Pons (tissue), 1 donor: ENCODE measurements around the gene SLC6A18.
"Not testable (repeated sequence)": the region's sequence is repeated elsewhere in the genome, so short reads cannot be mapped to it uniquely, and the experiment has no call there.

Experiments used
- DNase-seq: peaks from one replicate; pipeline ENCODE4 v3.0.0-alpha.2; 2016; ENCODE audit warnings: low spot score

Gene SLC6A18

DNA sequence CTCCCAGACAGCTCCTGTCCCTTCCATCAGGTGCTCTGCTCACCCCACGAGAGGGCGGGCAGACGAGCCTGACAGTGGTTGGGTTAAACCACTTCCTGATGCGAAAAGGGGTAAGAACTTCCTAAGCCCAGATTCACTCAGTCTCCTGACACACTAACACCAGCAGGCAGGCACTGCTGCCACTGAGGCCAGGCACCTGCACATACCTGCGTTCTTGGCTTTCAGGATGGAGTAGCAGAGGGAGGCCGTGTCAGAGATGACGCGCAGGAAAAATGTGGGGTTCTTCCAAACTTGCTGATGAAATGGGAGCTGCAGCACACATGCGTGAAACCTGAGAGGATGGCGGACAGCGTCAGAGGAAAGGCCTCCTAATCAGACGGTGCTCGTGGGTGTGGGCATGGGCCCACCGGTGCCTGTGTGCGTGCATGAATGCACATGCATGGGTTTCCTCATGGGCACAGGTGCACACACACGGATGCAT is 29.9 kb downstream of the SLC6A18 start:
- DNase-seq, result no peak

DNA sequence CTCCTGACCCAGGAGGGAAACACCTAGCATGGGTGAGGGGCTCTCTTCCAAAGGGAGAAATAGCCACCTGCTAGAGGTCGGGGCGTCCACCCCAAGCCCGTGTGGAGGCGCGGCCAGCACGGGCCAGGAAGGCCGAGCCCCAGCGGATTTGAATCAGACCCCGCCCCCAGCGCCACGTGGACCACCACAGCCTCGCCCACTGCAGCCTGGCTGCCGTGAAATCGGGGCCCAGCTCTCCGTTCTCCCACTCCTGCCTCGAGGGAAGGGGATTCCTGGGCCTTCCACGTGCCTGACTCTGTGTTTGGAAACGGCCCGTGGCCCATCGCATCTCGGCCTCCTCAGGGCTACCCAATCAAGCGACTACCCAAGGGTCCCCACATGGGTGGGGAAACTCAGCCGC is 31.6 kb downstream of the SLC6A18 start:
- no peak for DNase-seq

DNA sequence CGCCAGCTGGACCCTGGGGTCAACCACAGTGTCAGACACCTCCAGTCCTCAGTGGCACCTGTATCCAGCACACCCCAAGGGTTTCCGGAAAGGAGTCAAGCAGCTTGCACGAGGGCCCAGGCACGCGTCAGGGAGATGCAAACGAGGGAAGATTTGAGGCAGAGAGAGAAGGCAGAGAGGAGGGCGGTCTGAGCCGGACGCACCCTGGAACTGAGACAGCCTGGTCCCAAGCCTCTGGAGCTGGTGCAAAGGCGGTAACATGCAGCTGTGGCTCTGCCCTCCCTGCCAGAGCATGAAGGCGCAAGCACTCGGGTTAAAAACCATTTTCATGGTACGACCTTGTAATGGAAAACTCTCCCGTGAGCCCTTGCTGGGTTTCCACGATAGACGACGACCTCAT is 32.2 kb downstream of the SLC6A18 start:
- no peak for DNase-seq

DNA sequence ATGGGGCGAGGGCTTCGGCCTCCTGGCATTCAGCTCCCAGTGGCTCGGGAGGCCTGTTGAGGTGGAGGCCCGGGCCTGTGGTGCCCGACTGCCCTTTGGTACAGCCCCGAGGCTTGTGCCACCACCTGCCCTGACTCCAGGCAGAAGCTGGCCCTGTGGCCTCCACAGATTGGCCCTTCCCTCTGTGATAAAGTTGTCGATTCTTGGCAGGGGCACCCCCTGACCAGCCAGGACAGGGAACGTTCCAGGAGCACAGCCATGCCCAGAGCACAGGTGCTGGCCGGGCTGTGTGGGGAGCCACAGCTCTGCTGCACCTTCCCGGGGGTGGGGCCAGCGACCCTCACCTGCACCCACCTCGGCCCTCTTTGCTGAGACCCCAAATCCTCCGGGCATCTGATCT is 32.7 kb downstream of the SLC6A18 start:
- DNase-seq, result no peak

DNA sequence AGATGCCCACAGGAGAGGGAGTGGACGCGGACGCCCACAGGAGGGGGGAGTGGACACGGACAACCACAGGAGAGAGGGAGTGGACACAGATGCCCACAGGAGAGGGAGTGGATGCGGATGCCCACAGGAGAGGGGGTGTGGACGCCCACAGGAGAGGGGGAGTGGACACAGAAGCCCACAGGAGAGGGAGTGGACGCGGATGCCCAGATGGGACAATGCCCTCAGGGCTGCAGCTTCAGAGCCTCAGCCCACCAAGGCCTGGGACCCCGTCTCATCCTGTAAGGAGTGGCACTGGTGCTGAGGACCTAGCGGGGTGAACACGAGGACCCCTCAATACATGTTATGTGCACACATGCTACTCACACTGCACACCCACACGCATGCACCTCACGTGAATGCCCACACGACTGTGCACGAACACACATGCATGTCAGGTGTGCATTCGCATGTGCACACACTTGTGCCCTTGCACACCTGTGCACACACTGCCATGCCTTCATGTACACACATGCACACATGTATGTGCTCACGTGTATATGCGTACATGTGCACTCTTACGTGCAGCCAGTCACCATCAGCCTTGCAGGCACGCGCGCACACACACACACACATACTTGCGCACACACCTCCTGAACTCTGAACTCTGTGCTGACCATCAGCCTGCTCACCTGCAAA is 34.8 kb downstream of the SLC6A18 start:
- DNase-seq, result no peak

DNA sequence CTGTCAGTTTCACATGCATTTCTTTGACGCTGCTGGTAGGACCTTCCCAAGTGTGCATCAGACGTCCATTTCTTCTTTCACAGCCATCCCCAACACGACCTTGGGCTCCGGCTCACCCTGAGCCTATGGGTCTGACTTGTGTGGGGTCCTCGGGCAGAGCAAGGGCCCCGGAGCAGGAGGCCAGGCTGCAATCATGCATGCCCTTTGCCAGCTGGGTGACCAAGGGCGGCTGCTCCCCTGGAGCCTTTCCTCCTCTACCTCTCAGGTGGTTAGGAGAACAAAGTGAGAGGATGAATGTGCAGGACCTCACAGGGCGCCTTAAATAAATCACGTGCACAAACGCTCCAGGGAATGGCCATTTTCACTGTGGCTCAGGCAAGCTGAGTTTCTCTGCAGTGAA is 36.5 kb downstream of the SLC6A18 start:
- DNase-seq, result no peak

DNA sequence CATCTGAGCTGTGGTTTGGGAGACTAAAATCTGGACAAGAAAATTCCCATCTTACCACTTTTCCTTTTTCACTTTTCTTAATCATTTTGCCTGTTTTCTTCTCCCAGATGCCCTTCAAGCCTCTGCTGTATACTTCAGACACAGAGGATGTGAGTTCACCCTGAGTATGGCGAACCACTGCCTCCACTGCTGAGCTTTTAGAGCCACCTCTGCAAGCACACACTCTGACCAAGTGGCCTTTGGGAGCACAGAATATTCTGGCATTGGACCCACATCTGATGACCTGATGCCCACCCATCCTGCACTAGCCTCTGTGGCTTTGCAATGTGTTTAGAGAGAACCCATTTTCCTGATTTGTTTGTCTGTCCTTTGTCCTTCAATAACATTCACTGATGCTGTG is 37.2 kb downstream of the SLC6A18 start:
- DNase-seq, result no peak

DNA sequence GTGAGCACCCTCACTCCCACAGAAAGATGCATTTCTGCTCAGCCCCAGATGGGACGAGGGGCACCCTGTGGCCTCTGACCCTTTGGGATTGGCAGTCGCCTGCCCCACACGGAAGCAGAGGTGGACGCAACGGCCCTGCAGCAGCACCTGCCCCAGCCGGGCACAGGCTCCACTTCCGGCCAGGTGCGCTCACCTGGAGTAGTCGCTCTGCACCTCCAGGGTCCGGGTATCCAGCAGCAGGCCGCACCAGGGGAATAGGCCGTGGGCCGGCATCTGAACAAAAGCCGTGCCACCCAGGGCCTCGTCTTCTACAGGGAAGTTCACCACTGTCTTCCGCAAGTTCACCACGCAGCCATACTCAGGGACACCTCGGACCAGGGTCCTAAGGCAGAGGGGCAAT is 39.0 kb downstream of the SLC6A18 start:
- no peak for DNase-seq

DNA sequence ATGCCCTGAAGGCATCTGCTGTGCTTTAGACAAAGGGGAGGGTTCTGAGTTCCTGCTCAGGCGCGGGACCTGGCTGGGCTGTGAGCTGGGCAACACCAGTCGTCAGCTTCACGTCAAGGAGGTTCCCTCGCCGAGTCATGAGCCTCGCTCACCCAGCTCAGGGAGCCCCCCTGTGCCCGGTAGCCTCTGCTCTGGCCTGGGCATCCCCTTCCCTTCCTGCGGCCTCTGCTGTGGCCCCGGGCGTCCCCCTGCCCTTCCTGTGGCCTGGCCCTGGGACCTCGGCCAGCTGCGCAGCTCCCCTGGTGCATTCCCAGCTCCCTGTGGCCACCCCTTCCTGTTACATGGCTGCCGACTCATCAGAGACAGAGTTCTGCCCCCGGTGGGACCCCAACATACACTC is 39.8 kb downstream of the SLC6A18 start:
- DNase-seq, result no peak

DNA sequence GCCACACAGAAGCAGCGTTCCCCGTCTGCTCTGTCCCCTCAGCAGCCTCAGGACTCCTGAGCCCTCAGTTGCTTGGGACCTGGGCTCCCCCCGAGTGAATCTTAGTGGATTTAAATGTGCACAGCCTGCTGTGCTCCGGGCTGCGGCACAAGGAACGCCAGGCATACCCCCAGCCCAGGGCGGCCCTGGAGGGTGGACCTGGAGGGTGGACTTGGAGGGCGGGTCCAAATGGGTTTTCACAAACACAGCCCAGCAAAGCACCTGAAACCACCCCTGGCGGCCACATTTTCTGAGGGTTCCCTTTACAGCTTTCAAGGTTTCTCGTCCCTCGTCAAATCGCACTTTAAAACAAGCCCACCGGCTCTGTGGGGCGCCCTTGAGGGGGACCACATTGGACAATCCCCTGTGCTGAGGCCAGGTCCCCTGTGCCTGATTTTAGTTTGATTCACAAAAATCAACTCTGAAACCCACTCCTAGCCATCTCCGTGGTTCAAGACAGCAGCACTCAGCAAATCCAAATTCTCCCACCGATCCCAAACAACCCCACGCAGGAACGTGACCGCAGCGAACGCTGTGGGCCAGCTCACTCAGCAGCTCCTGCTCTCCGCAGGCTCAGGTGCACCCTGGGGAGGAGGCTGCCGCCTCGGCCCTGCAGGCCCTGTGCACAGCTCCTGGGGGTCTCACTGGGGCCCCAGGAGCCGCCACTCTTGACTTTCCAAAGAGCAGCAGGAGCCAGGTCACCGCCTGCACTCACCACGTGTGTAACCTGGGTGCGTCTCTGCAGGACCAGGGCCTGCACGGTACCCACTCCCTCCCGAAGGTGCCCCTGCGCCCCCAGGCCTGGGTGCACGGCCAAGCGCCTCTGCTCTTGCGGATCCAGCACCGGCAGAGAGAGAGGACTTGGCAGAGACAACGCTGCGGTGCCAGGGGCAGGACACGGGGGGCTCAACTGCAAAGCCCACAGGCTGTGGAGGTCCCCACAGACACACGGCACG is 40.6 kb downstream of the SLC6A18 start:
- DNase-seq, result no peak

DNA sequence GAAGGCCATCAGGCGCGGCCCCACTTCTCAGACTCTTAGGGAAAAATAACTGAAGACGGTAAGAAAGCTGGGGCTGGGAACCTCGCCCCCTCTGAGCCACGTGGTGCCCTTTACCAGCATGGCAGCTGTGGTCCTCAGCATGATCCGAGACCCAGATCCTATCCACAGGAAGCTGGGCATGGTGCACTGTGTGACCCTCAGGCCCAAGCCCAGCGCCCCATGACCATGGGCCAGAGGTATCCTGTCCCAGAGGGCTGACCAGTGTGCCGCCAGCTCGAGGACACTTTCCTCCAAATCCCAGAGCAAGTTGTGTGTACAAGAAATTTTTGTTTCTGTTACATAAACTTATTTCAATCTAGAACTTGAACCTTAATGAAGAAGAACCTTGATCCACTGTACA is 41.6 kb downstream of the SLC6A18 start:
- no peak for DNase-seq

DNA sequence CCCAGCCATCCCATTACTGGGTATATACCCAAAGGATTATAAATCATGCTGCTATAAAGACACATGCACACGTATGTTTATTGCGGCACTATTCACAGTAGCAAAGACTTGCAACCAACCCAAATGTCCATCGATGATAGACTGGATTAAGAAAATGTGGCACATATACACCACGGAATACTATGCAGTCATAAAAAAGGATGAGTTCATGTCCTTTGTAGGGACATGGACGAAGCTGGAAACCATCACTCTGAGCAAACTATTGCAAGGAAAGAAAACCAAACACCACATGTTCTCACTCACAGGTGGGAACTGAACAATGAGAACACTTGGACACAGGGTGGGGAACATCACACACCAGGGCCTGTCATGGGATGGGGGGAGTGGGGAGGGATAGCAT is 42.3 kb downstream of the SLC6A18 start:
- DNase-seq, result not testable (repeated sequence)

DNA sequence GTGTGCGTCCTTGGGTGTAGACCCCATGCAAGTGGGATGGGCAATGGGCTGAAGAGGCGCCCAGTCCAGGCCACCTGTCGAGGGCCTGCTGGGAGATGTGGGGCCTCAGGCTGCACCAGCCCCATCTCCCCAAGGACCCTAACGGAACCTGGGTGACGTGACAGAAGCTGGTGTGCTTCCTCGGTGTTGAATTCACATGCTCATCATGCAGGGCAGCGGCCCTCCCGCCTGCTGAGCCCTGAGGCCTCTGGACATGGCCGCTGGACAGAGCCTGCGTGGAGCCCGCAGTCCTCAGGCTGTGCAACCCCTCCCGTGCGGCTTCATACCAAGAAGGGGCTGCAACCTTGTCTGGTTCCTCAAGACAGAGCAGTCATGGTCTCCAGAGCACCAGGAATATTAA is 42.9 kb downstream of the SLC6A18 start:
- no peak for DNase-seq

DNA sequence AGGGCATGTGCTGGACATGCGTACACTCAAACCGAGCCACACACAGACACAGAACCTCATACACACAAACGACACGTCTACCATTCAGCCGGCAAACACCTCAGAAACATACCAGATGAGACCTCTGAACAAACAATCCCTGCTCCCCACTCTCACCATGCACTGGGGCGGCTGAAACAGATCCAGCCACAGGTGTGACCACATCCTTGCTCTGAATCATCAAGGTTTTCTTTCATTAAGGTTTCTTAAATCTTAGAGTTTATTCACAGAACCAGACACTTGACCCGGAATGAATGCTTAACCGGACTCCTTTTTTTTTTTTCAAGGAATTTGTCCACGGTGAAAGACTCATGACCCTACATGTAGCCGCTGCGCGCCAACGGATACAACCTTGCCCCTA is 43.5 kb downstream of the SLC6A18 start:
- no peak for DNase-seq

DNA sequence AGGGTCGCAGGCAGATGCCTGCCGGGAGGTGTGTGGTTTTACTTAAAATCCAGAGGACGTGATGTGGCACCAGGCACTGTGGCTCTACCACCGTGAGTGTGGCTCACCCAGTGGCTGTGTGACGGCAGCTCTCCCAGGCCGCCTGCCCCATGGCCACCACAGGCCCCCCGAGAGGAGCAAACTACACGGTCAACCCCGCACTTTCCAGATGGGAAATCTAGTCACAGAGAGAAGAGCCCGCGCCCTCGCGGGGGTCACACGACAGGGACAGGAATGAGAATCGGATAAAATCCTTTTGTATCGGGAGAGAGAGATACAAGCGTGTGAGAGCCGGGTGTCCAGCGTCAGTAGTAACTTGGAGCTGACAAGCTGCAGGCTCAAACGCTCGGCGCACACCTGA is 45.2 kb downstream of the SLC6A18 start:
- no peak for DNase-seq

DNA sequence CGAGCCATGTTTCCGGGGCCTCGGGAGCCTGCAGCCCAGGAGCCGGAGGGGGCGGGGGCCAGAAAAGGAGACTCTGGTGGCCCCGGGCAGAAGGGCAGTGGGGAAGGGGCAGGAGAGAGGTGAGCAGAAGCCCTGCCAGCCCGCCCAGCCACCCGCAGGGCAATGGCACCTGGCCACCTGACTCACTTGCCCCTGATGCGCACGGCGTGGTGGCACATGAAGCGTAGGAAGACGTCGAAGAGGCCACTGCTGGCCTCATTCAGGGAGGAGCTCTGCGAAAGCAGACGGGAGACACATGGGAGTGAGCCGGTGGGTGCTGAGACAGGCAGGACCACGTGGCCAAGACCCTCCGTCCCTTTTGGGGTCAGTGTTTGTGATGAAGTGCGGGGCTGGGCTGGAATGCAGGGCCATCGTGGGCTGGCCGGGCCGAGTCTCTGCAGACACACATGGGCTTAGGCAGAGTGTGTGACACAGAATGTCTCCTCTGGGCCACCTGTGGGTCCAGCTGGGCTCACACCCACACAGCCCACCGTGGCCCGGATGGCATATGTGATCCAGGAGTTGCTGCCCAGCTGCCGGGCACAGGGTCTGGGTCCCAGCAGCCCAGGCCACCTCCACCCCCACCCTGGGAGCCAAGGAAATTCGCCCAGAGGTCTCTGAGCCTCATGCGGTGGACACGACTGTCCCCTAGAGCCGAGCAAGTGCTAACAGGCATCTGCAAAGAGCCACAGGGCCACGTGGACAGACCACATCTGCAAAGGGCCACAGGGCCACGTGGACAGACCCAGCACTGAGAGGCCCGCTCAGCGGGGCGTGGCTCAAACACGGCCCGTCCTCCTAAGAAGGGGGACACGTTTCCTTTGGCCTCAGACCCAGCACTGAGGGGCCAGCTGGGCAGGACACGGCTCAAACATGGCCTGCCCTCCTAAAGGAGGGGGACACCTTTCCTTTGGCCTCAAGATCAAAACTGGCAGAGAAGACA is 46.0 kb downstream of the SLC6A18 start:
- no peak for DNase-seq

DNA sequence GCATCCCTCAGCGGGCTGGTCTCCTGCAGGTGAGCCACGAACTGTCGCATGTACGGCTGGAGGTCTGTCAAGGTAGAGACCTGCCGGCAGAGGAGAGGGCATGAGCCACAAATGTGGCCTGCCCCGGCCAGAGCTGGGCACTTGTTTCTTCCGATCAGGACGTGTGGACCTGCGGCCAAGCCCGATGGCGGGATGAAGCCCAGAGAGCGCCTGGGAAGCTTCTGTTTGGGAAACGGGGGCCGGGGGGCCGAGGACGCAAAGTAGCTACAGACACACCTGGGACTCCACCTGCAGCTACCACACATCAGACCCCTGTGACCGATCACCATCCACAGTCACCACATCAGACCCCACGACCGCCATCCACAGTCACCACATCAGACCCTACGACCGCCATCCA is 47.0 kb downstream of the SLC6A18 start:
- no peak for DNase-seq

DNA sequence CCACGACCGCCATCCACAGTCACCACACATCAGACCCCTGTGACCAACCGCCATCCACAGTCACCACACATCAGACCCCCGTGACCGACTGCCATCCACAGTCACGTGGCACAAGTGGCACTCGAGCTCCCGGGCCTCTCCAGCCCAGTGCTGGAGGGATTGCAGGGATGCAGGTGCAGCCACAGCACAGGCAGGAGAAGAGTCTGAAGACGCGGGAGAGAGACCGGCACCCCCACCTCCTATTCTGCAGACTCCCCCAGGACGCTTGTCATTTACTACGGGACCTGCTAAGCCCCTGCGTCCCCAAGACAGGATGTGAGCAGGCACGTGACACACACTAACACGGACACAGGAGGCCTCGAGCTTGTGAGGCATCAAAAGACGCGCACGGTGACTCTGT is 48.6 kb downstream of the SLC6A18 start:
- DNase-seq, result no peak

DNA sequence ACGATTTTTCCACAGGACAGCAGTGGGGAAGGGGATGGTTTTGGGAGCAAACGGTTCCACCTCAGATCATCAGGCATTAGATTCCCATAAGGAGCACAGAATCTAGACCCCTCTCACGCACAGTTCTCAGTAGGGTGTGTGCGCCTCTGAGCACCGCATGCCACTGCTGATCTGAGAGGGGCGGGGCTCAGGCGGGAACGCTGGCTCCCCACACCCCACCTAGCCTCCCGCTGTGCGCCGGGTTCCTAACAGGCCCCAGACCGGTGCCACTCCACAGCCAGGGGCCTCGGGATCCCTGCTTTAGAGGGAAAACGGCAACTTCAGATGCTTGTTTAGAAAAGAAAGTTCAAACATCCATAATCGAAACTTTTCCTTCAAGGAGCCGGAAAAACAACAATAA is 49.3 kb downstream of the SLC6A18 start:
- no peak for DNase-seq

DNA sequence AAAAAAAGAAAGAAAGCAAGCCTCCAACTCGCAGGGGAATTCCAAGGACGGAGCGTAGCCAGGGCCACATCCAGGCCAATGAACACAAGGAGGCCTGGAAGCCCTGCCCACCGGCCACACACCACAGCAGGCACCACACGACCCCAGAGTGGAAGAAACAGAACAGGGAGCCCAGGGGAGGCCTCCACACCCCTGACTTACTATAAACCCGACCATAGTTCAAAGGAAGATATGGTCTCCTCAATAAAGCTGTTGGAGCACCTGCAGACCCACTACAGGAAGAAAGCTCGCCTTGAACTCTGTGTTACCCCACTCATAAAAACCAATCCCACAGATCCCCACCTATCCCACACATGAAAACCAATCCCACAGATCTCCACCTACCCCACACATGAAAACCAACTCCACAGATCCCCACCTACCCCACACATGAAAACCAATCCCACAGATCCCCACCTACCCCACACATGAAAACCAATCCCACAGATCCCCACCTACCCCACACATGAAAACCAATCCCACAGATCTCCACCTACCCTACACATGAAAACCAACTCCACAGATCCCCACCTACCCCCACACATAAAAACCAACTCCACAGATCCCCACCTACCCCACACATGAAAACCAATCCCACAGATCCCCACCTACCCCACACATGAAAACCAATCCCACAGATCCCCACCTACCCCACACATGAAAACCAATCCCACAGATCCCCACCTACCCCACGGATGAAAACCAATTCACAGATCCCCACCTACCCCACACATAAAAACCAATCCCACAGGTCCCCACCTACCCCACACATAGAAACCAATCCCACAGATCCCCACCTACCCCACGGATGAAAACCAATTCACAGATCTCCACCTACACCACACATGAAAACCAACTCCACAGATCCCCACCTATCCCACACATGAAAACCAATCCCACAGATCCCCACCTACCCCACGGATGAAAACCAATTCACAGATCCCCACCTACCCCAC is 50.5 kb downstream of the SLC6A18 start:
- DNase-seq, result not testable (repeated sequence)

DNA sequence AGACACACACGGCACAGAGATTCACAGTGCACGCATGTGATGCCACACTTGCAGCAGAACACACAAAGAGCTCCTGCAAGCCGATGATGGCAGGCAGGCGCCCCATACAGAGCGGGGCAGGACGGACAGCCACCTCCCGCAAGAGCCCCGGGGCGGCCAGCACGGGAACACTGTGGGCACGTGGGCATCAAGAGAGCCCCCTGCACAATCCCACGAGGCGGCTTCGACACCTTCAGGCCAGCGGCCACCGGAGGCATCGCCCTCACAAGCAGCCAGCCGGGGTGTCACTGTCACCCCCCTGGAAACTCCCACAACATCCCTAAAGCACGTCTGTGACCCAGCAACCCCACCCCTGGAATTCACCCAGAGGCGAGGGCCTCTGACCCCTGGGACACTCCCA is 51.7 kb downstream of the SLC6A18 start:
- no peak for DNase-seq
